GM19324 (cell line): Measurements from ENCODE around the gene PLCB1.
"Not testable (repeated sequence)": the region's sequence is repeated elsewhere in the genome, so short reads cannot be mapped to it uniquely, and the experiment has no call there.

Experiments used
- ATAC-seq: cut with Tn5 transposase; IDR thresholded peaks from one replicate; pipeline ENCODE4 v1.9.1; 2021; ENCODE audit warnings: mild to moderate bottlenecking, moderate library complexity; ENCODE audit not compliant: unreplicated experiment, low FRiP score

Gene PLCB1

GRCh38 chr20:8154638-8155037 lies 22.6 kb downstream of the PLCB1 start:
- no peak for ATAC-seq

GRCh38 chr20:8155229-8155628 lies 23.2 kb downstream of the PLCB1 start:
- ATAC-seq, result no peak

GRCh38 chr20:8155812-8156211 lies 23.7 kb downstream of the PLCB1 start:
- no peak for ATAC-seq

GRCh38 chr20:8156235-8157079 lies 24.4 kb downstream of the PLCB1 start:
- ATAC-seq, result no peak

GRCh38 chr20:8159217-8159616 lies 27.2 kb downstream of the PLCB1 start:
- not testable (repeated sequence) for ATAC-seq

- no peak for ATAC-seq
These were observed 29.4 kb downstream of the PLCB1 start for GRCh38 chr20:8161264-8162071.

- ATAC-seq, result no peak
These were observed 30.5 kb downstream of the PLCB1 start for GRCh38 chr20:8162610-8163009.

- ATAC-seq, result no peak
These were observed 31.5 kb downstream of the PLCB1 start for GRCh38 chr20:8163543-8163942.

GRCh38 chr20:8166730-8167129 lies 34.7 kb downstream of the PLCB1 start:
- ATAC-seq, result no peak

GRCh38 chr20:8168785-8169288 lies 36.8 kb downstream of the PLCB1 start:
- no peak for ATAC-seq

GRCh38 chr20:8170921-8171320 lies 38.9 kb downstream of the PLCB1 start:
- ATAC-seq, result no peak

GRCh38 chr20:8172191-8172590 lies 40.1 kb downstream of the PLCB1 start:
- no peak for ATAC-seq

GRCh38 chr20:8175741-8176675 lies 43.9 kb downstream of the PLCB1 start:
- no peak for ATAC-seq

GRCh38 chr20:8183526-8183925 lies 51.5 kb downstream of the PLCB1 start:
- no peak for ATAC-seq

- no peak for ATAC-seq
These were observed 55.7 kb downstream of the PLCB1 start for GRCh38 chr20:8187740-8188139.

GRCh38 chr20:8190043-8190880 lies 58.2 kb downstream of the PLCB1 start:
- no peak for ATAC-seq

GRCh38 chr20:8194721-8195120 lies 62.7 kb downstream of the PLCB1 start:
- ATAC-seq, result no peak

GRCh38 chr20:8196096-8196495 lies 64.0 kb downstream of the PLCB1 start:
- no peak for ATAC-seq

GRCh38 chr20:8200220-8200619 lies 68.2 kb downstream of the PLCB1 start:
- ATAC-seq, result no peak

GRCh38 chr20:8203366-8203765 lies 71.3 kb downstream of the PLCB1 start:
- no peak for ATAC-seq
